PFSK-1 (cell line): Measurements from ENCODE around the gene ERCC6L.

Experiments used
- FOXP2 ChIP-seq: optimal IDR thresholded peaks from 2 replicates; pipeline ENCODE3; 2011; ENCODE audit warnings: borderline replicate concordance, control low read depth, inconsistent platforms; ENCODE audit not compliant: insufficient read depth; ENCODE audit errors: extremely low read length, extremely low read depth
- POLR2AphosphoS5 ChIP-seq: IDR thresholded peaks from 2 replicates; pipeline ENCODE4 v1.6.1; 2012; ENCODE audit warnings: low read depth, mild to moderate bottlenecking, control low read depth, low read length, moderate library complexity
- SIN3A ChIP-seq: IDR thresholded peaks from 2 replicates; pipeline ENCODE4 v1.6.1; 2012; ENCODE audit warnings: mild to moderate bottlenecking, low read length, moderate library complexity, borderline replicate concordance; ENCODE audit not compliant: insufficient read depth
- TAF1 ChIP-seq: IDR thresholded peaks from 2 replicates; pipeline ENCODE4 v1.6.1; 2012; ENCODE audit warnings: low read length, control low read depth, borderline replicate concordance; ENCODE audit not compliant: insufficient read depth
- TF ChIP-seq, protein P1 (sequence below), 2 experiments: IDR thresholded peaks; 2 replicates each; pipeline versions ENCODE4 v1.6.1 to v1.8.0; 2011 to 2012; ENCODE audit warnings: low read depth in 2 of 2, low read length in 2 of 2, control low read depth in 1 of 2, inconsistent platforms in 1 of 2, mild to moderate bottlenecking in 1 of 2, moderate library complexity in 1 of 2; ENCODE audit not compliant: insufficient read depth in 1 of 2

The ERCC6L gene

DNA sequence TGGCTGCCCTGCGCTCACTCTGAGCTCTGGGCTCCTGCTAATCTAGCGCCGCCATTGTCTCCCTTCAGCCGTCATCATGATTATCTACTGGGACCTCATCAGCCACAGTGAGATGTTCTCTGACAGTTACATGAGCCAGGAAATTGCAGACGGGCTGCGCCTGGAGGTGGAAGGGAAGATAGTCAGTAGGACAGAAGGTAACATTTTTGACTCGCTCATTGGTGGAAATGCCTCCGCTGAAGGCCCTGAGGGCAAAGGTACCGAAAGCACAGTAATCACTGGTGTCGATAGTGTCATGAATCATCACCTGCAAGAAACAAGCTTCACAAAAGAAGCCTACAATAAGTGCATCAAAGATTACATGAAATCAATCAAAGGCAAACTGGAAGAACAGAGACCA, 79.1 kb downstream of the ERCC6L start:
- TF ChIP-seq FOXP2 (no peak), POLR2AphosphoS5 (no peak), SIN3A (no peak), TAF1 (no peak)
- TF ChIP-seq, protein P1, sequence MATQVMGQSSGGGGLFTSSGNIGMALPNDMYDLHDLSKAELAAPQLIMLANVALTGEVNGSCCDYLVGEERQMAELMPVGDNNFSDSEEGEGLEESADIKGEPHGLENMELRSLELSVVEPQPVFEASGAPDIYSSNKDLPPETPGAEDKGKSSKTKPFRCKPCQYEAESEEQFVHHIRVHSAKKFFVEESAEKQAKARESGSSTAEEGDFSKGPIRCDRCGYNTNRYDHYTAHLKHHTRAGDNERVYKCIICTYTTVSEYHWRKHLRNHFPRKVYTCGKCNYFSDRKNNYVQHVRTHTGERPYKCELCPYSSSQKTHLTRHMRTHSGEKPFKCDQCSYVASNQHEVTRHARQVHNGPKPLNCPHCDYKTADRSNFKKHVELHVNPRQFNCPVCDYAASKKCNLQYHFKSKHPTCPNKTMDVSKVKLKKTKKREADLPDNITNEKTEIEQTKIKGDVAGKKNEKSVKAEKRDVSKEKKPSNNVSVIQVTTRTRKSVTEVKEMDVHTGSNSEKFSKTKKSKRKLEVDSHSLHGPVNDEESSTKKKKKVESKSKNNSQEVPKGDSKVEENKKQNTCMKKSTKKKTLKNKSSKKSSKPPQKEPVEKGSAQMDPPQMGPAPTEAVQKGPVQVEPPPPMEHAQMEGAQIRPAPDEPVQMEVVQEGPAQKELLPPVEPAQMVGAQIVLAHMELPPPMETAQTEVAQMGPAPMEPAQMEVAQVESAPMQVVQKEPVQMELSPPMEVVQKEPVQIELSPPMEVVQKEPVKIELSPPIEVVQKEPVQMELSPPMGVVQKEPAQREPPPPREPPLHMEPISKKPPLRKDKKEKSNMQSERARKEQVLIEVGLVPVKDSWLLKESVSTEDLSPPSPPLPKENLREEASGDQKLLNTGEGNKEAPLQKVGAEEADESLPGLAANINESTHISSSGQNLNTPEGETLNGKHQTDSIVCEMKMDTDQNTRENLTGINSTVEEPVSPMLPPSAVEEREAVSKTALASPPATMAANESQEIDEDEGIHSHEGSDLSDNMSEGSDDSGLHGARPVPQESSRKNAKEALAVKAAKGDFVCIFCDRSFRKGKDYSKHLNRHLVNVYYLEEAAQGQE (IDR thresholded peaks at IDR 0.05; ENCODE audit: insufficient read depth in 1 of 2, low read depth in 2 of 2, low read length in 2 of 2): no peak

DNA sequence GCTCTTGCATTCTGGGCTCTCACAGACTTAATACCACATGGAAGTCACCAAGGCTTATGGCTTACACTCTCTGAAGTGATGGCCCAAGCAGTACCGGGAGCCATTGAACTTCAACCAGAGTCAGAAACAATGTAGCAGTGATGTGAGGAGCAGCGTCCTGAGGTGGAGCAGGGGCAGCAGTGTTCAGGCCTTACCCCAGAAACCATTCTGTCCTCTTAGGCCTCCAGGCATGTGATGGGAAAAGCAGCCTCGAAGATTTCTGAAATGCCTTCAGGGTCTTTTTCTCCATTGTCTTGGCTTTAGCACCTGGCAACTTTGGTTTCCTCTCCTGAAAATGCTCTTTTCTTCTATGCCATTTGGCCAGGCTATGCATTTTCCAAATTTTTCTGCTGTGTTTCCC, 80.1 kb downstream of the ERCC6L start:
- TF ChIP-seq, protein P1 (IDR thresholded peaks at IDR 0.05; ENCODE audit: insufficient read depth in 1 of 2, low read depth in 2 of 2, low read length in 2 of 2): no peak
- no peak for TF ChIP-seq FOXP2
- no peak for TF ChIP-seq SIN3A
- TF ChIP-seq TAF1: no peak
- no peak for TF ChIP-seq POLR2AphosphoS5
